Measurements from ENCODE around the gene AUTS2. TPM values are rescaled to one million over a fixed set of nuclear protein-coding genes. Genes with fewer than 3 reads are reported as not detected.

Gene AUTS2
- total RNA-seq, 1 donor from 2014 or later, result 53.0 TPM

DNA sequence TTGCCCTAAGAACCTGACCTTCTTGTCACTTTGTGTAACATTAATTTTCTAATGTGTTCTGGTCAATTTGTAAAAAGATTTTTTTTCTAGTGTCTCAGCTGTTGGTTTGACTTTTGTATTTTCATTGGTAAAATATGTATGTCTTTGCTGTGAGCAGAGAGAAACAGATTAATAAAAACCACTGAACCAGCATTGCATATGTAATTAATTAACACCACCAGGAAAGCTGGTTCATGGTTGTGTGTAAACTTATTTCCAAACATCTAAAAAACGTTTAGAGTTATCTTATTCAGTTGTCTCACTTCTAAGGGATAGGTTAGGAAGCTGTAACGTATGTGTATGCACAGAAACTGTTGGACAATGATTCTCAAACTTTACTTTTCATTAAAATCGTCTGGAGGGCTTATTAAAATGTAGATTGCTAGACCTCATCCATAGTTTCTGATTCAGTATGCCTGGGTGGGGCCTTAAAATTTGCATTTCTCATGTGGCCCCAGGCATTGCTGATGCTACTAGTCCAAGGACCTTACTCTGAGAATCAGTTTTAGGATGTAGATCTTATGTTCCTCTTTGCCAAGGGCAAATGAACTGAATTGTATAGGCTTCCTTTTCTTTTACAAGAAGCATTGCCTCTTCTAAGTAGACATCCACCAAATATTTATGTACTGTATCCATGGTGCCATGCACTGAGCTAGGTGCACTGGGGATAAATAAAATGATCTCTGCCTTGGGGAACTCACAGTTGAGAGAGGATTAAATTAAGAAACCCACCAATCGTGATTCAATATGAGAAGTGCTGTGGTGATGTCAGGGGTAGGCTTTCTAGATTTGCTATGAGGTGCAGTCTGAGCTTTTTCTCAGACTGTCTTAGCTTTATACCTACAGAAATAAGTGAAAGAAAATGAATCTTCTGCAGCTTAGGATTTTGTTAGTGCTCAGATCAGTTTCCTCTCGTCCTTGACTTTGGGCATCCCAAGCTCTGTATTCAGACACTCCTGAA is 98.7 kb downstream of the AUTS2 start:
- intact Hi-C loops (cut with DNase I), result no loop called here
- no peaks in the 10 kb centered on the region for H3K9me3 ChIP-seq
- no peak overlapping the region for H3K27ac ChIP-seq
- H3K4me1 ChIP-seq, result no peaks in the 10 kb centered on the region
- DNase-seq (ENCODE audit: extremely low spot score in 2 of 2), result no peak
- TF ChIP-seq, protein P1, sequence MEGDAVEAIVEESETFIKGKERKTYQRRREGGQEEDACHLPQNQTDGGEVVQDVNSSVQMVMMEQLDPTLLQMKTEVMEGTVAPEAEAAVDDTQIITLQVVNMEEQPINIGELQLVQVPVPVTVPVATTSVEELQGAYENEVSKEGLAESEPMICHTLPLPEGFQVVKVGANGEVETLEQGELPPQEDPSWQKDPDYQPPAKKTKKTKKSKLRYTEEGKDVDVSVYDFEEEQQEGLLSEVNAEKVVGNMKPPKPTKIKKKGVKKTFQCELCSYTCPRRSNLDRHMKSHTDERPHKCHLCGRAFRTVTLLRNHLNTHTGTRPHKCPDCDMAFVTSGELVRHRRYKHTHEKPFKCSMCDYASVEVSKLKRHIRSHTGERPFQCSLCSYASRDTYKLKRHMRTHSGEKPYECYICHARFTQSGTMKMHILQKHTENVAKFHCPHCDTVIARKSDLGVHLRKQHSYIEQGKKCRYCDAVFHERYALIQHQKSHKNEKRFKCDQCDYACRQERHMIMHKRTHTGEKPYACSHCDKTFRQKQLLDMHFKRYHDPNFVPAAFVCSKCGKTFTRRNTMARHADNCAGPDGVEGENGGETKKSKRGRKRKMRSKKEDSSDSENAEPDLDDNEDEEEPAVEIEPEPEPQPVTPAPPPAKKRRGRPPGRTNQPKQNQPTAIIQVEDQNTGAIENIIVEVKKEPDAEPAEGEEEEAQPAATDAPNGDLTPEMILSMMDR (IDR thresholded peaks at IDR 0.05), result no peak
- TF ChIP-seq POLR2AphosphoS5 (IDR thresholded peaks at IDR 0.05; ENCODE audit: insufficient read depth in 1 of 2, low read depth in 1 of 2), result no peak
- TF ChIP-seq POLR2A (IDR thresholded peaks at IDR 0.05), result no peak
- no peak overlapping the region for H3K4me3 ChIP-seq
- H3K27me3 ChIP-seq, result no peaks in the 10 kb centered on the region
- no peaks in the 10 kb centered on the region for H3K36me3 ChIP-seq

DNA sequence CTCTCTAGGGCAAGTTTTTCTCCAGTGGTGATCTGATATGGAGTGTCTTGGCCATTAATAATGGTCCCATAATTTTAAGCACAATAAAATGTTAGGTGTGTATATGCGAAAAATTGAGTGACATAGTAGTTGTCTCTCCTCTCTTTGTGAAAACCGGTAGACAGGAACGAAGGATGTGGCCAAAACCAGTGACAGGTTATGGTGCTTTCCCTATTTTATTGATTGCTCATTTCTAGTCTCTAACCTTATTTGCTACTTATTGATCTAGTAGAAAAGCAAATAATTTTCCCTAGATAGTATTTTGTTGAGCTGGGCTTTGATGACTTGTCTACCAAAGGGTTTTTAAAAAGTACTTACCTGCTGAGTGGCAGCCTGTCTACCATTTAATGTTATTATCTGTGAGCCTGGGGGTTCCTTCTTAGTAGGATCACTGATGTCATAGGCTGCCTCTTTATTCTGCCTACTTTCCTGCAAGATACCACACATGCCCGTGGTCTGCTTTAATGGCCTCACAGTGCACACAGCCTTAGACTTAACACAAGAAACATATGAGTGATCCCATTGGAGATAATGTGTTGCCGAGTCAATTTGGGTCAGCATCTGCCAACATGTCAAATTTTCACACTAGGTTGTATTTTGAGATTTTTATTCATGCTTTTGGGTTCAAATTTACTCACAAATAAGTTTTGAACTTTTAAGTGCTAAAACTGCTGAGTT is 100.0 kb downstream of the AUTS2 start:
- Histone ChIP-seq H3K9me3 (no peaks in the 10 kb centered on the region), H3K4me1 (no peaks in the 10 kb centered on the region), H3K27me3 (no peaks in the 10 kb centered on the region), H3K36me3 (no peaks in the 10 kb centered on the region), H3K4me3 (no peak overlapping the region), H3K27ac (no peak overlapping the region)
- TF ChIP-seq, protein P1 (IDR thresholded peaks at IDR 0.05), result no peak
- TF ChIP-seq POLR2A (IDR thresholded peaks at IDR 0.05) (no peak), POLR2AphosphoS5 (IDR thresholded peaks at IDR 0.05; ENCODE audit: insufficient read depth in 1 of 2, low read depth in 1 of 2) (no peak)
- DNase-seq (ENCODE audit: extremely low spot score in 2 of 2), result no peak
- intact Hi-C loops (cut with DNase I), result no loop called here

DNA sequence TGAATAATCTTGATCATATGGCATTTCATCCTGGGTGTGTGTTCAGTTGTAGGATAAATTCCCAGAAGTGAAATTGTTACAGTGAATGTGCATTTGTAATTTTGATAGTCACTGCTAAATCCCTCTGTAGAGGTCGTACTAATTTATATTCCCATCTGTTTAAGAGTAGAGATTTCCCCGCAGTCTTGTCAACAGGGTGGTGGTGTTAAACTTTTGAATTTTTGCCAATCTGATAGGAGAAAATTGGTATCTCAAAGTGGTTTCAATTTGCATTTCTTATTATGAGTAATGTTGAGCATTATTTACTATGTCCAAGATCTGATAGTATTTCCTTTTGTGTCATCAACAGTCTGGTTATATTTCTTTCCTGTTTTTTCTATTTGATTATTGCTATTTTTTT is 101.7 kb downstream of the AUTS2 start:
- intact Hi-C loops (cut with DNase I), result no loop called here
- Histone ChIP-seq H3K4me3 (no peak overlapping the region), H3K27me3 (no peaks in the 10 kb centered on the region), H3K27ac (no peak overlapping the region), H3K36me3 (no peaks in the 10 kb centered on the region), H3K9me3 (no peaks in the 10 kb centered on the region), H3K4me1 (no peaks in the 10 kb centered on the region)
- TF ChIP-seq, protein P1 (IDR thresholded peaks at IDR 0.05), result no peak
- TF ChIP-seq POLR2AphosphoS5 (IDR thresholded peaks at IDR 0.05; ENCODE audit: insufficient read depth in 1 of 2, low read depth in 1 of 2) (no peak), POLR2A (IDR thresholded peaks at IDR 0.05) (no peak)
- DNase-seq (ENCODE audit: extremely low spot score in 2 of 2), result no peak

DNA sequence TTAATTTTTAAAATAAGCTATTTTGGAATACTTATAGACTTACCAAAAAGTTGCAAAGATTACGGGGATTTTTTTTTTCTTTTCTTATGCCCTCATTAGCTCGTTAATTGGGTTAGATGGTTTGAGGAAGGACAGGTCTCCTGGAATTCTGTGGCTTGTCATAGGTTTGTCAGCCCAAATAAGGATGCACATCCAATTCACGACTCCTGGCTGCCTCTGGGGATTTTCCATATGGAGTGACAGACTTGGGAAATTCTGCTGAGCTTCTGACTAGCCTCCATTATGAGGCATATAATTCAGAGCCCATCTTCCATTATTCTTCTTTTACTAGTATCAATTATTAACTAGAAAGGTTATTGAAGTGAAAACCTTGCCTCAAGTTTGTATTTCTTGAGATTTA is 102.1 kb downstream of the AUTS2 start:
- Histone ChIP-seq H3K4me3 (no peak overlapping the region), H3K27ac (no peak overlapping the region), H3K27me3 (no peaks in the 10 kb centered on the region), H3K36me3 (no peaks in the 10 kb centered on the region), H3K9me3 (no peaks in the 10 kb centered on the region), H3K4me1 (no peaks in the 10 kb centered on the region)
- intact Hi-C loops (cut with DNase I), result no loop called here
- no peak for DNase-seq (ENCODE audit: extremely low spot score in 2 of 2)
- no peak for TF ChIP-seq POLR2A (IDR thresholded peaks at IDR 0.05)
- TF ChIP-seq, protein P1 (IDR thresholded peaks at IDR 0.05), result no peak
- no peak for TF ChIP-seq POLR2AphosphoS5 (IDR thresholded peaks at IDR 0.05; ENCODE audit: insufficient read depth in 1 of 2, low read depth in 1 of 2)

Measured in vagina (tissue), 2 donors.